Calu3 (cell line): ENCODE measurements around the gene NCOA4. TPM values are rescaled to one million over a fixed set of nuclear protein-coding genes. Genes with fewer than 3 reads are reported as not detected.

Source experiments
- total RNA-seq: library from RNA; stranded (reverse); gene quantifications from 2 replicates; pipeline ENCODE4 v1.2.3, GENCODE V29; 2022

Gene NCOA4
- total RNA-seq, 1 experiment from 2014 or later: 77.3 TPM

Other genes with a start within 250 kb of the NCOA4 start
- gene AGAP4, start 183.1 kb downstream of the NCOA4 start, total RNA-seq: 31.4 and 33.3 TPM in 2 replicates
- gene TIMM23, start 58.1 kb downstream of the NCOA4 start, total RNA-seq: 72.2 and 78.6 TPM in 2 replicates
- gene MSMB, start 15.6 kb upstream of the NCOA4 start, total RNA-seq: 2.4 and 7.4 TPM in 2 replicates